GM23338 (cell line): ENCODE measurements around the gene POGZ. TPM values are rescaled to one million over a fixed set of nuclear protein-coding genes. Genes with fewer than 3 reads are reported as not detected.

Experiments
- ATAC-seq: fragments of 200-7000 bp; cut with Tn5 transposase; 3 replicates; pipeline ENCODE4 v1.9.1; 2020
- DNase-seq: peaks from one replicate; pipeline ENCODE4 v3.0.0-alpha.2; 2015; ENCODE audit warnings: low spot score
- H2AFZ ChIP-seq: fragments of 200-600 bp; sonication (generic); 2 replicates; pipeline ENCODE4 v1.8.0; 2016; ENCODE audit warnings: antibody characterized with exemption, mild to moderate bottlenecking, moderate library complexity
- H3F3A ChIP-seq: fragments of 200-600 bp; sonication (generic); replicated peaks from 2 replicates; pipeline ENCODE4 v1.8.0; 2017; ENCODE audit warnings: antibody characterized with exemption, mixed run types, low read depth
- H3K27ac ChIP-seq: fragments of 200-600 bp; sonication (generic); 2 replicates; pipeline ENCODE4 v1.6.1; 2016; ENCODE audit warnings: low read depth
- H3K27me3 ChIP-seq: fragments of 200-600 bp; sonication (generic); 2 replicates; pipeline ENCODE4 v1.8.0; 2016; ENCODE audit warnings: mild to moderate bottlenecking, mixed run types, moderate library complexity; ENCODE audit not compliant: insufficient read depth
- H3K36me3 ChIP-seq: fragments of 200-600 bp; sonication (generic); 2 replicates; pipeline ENCODE4 v1.8.0; 2016; ENCODE audit warnings: mild to moderate bottlenecking; ENCODE audit not compliant: insufficient read depth
- H3K4me1 ChIP-seq: fragments of 200-600 bp; sonication (generic); 2 replicates; pipeline ENCODE4 v1.8.0; 2016; ENCODE audit warnings: mild to moderate bottlenecking, moderate library complexity; ENCODE audit not compliant: insufficient read depth
- H3K4me2 ChIP-seq: fragments of 200-600 bp; sonication (generic); 2 replicates; pipeline ENCODE4 v1.7.1; 2017; ENCODE audit warnings: mixed run types
- H3K4me3 ChIP-seq: fragments of 200-600 bp; sonication (generic); 2 replicates; pipeline ENCODE4 v1.6.1; 2016; ENCODE audit warnings: mixed run types
- H3K79me2 ChIP-seq: fragments of 200-600 bp; sonication (generic); replicated peaks from 2 replicates; pipeline ENCODE4 v1.8.0; 2017; ENCODE audit warnings: mild to moderate bottlenecking; ENCODE audit not compliant: insufficient read depth
- H3K9me2 ChIP-seq: fragments of 200-600 bp; sonication (generic); 2 replicates; pipeline ENCODE4 v1.8.0; 2017; ENCODE audit not compliant: insufficient read depth
- H4K20me1 ChIP-seq: fragments of 200-600 bp; sonication (generic); replicated peaks from 2 replicates; pipeline ENCODE4 v1.8.0; 2017; ENCODE audit warnings: mild to moderate bottlenecking; ENCODE audit not compliant: insufficient read depth
- H3K27ac Mint-ChIP-seq: 2 replicates; pipeline ENCODE4 v1.8.0; 2020; ENCODE audit warnings: inconsistent platforms, mild to moderate bottlenecking, moderate library complexity, mixed read lengths
- H3K27me3 Mint-ChIP-seq: 3 replicates; pipeline ENCODE4 v1.8.0; 2022; ENCODE audit warnings: low read depth, mild to moderate bottlenecking, moderate library complexity, mixed read lengths, inconsistent platforms; ENCODE audit not compliant: insufficient read depth, poor library complexity
- H3K36me3 Mint-ChIP-seq: 3 replicates; pipeline ENCODE4 v1.8.0; 2021; ENCODE audit warnings: low read depth, mild to moderate bottlenecking, inconsistent platforms, moderate library complexity, mixed read lengths
- H3K4me1 Mint-ChIP-seq: 3 replicates; pipeline ENCODE4 v1.8.0; 2020; ENCODE audit warnings: mild to moderate bottlenecking, inconsistent platforms, mixed read lengths
- H3K4me3 Mint-ChIP-seq: 3 replicates; pipeline ENCODE4 v1.8.0; 2021; ENCODE audit warnings: moderate library complexity, mild to moderate bottlenecking, inconsistent platforms, mixed read lengths
- H3K9me3 Mint-ChIP-seq: 3 replicates; pipeline ENCODE4 v1.8.0; 2020; ENCODE audit warnings: moderate library complexity, mild to moderate bottlenecking, inconsistent platforms, mixed read lengths
- CTCF ChIP-seq, 2 experiments: fragments of 200-600 bp in 1 of 2; sonication (generic) in 1 of 2; conservative IDR thresholded peaks; 2 replicates each; pipeline versions ENCODE4 v1.5.1 to v1.6.1; 2016 to 2017; ENCODE audit warnings: antibody characterized with exemption in 2 of 2, low read depth in 2 of 2, mild to moderate bottlenecking in 2 of 2, moderate library complexity in 1 of 2
- EZH2 ChIP-seq: fragments of 200-600 bp; sonication (generic); IDR thresholded peaks from one replicate; pipeline ENCODE4 v1.8.0; 2017; ENCODE audit warnings: antibody characterized with exemption, mild to moderate bottlenecking, low read depth; ENCODE audit not compliant: unreplicated experiment
- JUNB ChIP-seq: IDR thresholded peaks from one replicate; pipeline ENCODE4 v1.6.1; 2016; ENCODE audit warnings: antibody characterized with exemption; ENCODE audit not compliant: unreplicated experiment
- ZNF114 ChIP-seq: fragments of 250-450 bp; sonication (Bioruptor Pico); IDR thresholded peaks from 2 replicates; pipeline ENCODE4 v1.5.0; 2020; ENCODE audit warnings: mild to moderate bottlenecking, moderate library complexity
- ZNF331 ChIP-seq: fragments of 250-450 bp; sonication (Bioruptor Pico); IDR thresholded peaks from 2 replicates; pipeline ENCODE4 v1.5.0; 2020; ENCODE audit warnings: low read depth, mild to moderate bottlenecking, moderate library complexity
- ZNF462 ChIP-seq: fragments of 250-450 bp; sonication (Bioruptor Pico); IDR thresholded peaks from 2 replicates; pipeline ENCODE4 v1.5.0; 2020; ENCODE audit warnings: mild to moderate bottlenecking, moderate library complexity
- polyA plus RNA-seq: library from polyadenylated mRNA; unstranded; fragments of >200 nt; fragmentation: Nextera tagmentation; extraction: Ambion mirVana; gene quantifications from 2 replicates; pipeline ENCODE4 v1.2.1, GENCODE V29; 2016
- total RNA-seq: library from RNA; depleted of rRNA; stranded (reverse); fragments of >200 nt; shearing (Covaris generic); gene quantifications from 2 replicates; pipeline ENCODE4 v1.2.3, GENCODE V29; 2014

The POGZ gene
- total and polyA plus RNA-seq, 2 experiments from 2014 or later: 47.0 to 72.5 TPM

- TF ChIP-seq ZNF462 (CRISPR knock-in tag) (no peak), CTCF (conservative IDR thresholded peaks at IDR 0.05; ENCODE audit: low read depth in 2 of 2) (no peak), JUNB (no peak), ZNF331 (CRISPR knock-in tag) (no peak), EZH2 (no peak), ZNF114 (no peak)
Observed at GRCh38 chr1:151406176-151406575, 53.1 kb downstream of the POGZ start (continued).

GRCh38 chr1:151405187-151405951, 53.9 kb downstream of the POGZ start:
- H3K36me3 Mint-ChIP-seq: peaks cover 82% of the 10 kb centered on the region
- TF ChIP-seq ZNF462 (CRISPR knock-in tag) (no peak), ZNF331 (CRISPR knock-in tag) (no peak)
- no peaks in the 10 kb centered on the region for H3K9me3 Mint-ChIP-seq
- Histone ChIP-seq H3F3A (peaks cover 32% of the 10 kb centered on the region), H3K4me2 (no peak overlapping the region), H3K4me3 (no peak overlapping the region), H3K27ac (no peak overlapping the region), H3K9me2 (no peaks in the 10 kb centered on the region), H3K79me2 (peaks cover 11% of the 10 kb centered on the region), H3K36me3 (peaks cover 76% of the 10 kb centered on the region), H3K27me3 (no peaks in the 10 kb centered on the region), H4K20me1 (peaks cover 40% of the 10 kb centered on the region), H3K4me1 (peaks cover 3% of the 10 kb centered on the region), H2AFZ (no peak overlapping the region)
- DNase-seq: no peak
- H3K27me3 Mint-ChIP-seq: peaks cover 4% of the 10 kb centered on the region
- H3K4me3 Mint-ChIP-seq: no peak overlapping the region
- ATAC-seq: no peak
- H3K27ac Mint-ChIP-seq: no peak overlapping the region
- H3K4me1 Mint-ChIP-seq: peaks cover 5% of the 10 kb centered on the region
